DOHH2 (cell line): ENCODE results near the gene CCL22.

Source experiments
- H3F3A ChIP-seq: fragments of 200-600 bp; sonication (generic), shearing (Covaris generic); 2 replicates; pipeline ENCODE4 v1.6.0; 2016; ENCODE audit warnings: antibody characterized with exemption, mild to moderate bottlenecking; ENCODE audit not compliant: control insufficient read depth, insufficient read depth
- H3K27ac ChIP-seq: fragments of 200-600 bp; sonication (generic); 2 replicates; pipeline ENCODE4 v1.5.1; 2014; ENCODE audit warnings: low read depth, mild to moderate bottlenecking, low read length, moderate library complexity
- H3K27me3 ChIP-seq: fragments of 200-600 bp; sonication (generic); 2 replicates; pipeline ENCODE4 v1.6.1; 2014; ENCODE audit warnings: mild to moderate bottlenecking, low read length, mixed read lengths; ENCODE audit not compliant: control insufficient read depth
- H3K36me3 ChIP-seq: fragments of 200-600 bp; sonication (generic); 2 replicates; pipeline ENCODE4 v1.6.1; 2014; ENCODE audit warnings: mild to moderate bottlenecking, low read length, moderate library complexity, mixed read lengths; ENCODE audit not compliant: control insufficient read depth
- H3K4me1 ChIP-seq: fragments of 200-600 bp; sonication (generic); 2 replicates; pipeline ENCODE4 v1.6.1; 2014; ENCODE audit warnings: mild to moderate bottlenecking, low read length, mixed read lengths; ENCODE audit not compliant: control insufficient read depth
- H3K4me2 ChIP-seq: fragments of 200-600 bp; sonication (generic); 2 replicates; pipeline ENCODE4 v1.6.0; 2014; ENCODE audit warnings: mild to moderate bottlenecking, low read length, moderate library complexity
- H3K4me3 ChIP-seq: fragments of 200-600 bp; sonication (generic); 2 replicates; pipeline ENCODE4 v1.5.1; 2014; ENCODE audit warnings: mild to moderate bottlenecking, low read length, mixed read lengths
- H3K79me2 ChIP-seq: fragments of 200-600 bp; sonication (generic); 2 replicates; pipeline ENCODE4 v1.6.1; 2014; ENCODE audit warnings: mild to moderate bottlenecking, low read length, mixed read lengths; ENCODE audit not compliant: control insufficient read depth
- H3K9me2 ChIP-seq: fragments of 200-600 bp; sonication (generic); replicated peaks from 2 replicates; pipeline ENCODE4 v1.6.1; 2014; ENCODE audit warnings: mild to moderate bottlenecking, low read length, mixed read lengths; ENCODE audit not compliant: control insufficient read depth
- H3K9me3 ChIP-seq: fragments of 200-600 bp; sonication (generic); 2 replicates; pipeline ENCODE4 v1.6.1; 2014; ENCODE audit warnings: antibody characterized with exemption, low read length, mixed read lengths; ENCODE audit not compliant: control insufficient read depth, insufficient read depth
- H4K20me1 ChIP-seq: fragments of 200-600 bp; sonication (generic); 2 replicates; pipeline ENCODE4 v1.6.0; 2014; ENCODE audit warnings: low read depth, mild to moderate bottlenecking, antibody characterized with exemption, low read length, moderate library complexity; ENCODE audit not compliant: control insufficient read depth, insufficient read depth
- CTCF ChIP-seq: fragments of 200-600 bp; sonication (generic); IDR thresholded peaks from one replicate; pipeline ENCODE4 v1.5.1; 2014; ENCODE audit warnings: antibody characterized with exemption, mild to moderate bottlenecking, low read depth, low read length; ENCODE audit not compliant: poor library complexity, severe bottlenecking
- EZH2phosphoT487 ChIP-seq: fragments of 200-600 bp; sonication (generic); IDR thresholded peaks from 2 replicates; pipeline ENCODE4 v1.6.1; 2017; ENCODE audit warnings: borderline replicate concordance, mild to moderate bottlenecking, antibody characterized with exemption, low read length, moderate library complexity, mixed read lengths

The CCL22 gene

GRCh38 chr16:57333402-57333801, 25.2 kb upstream of the CCL22 start:
- TF ChIP-seq EZH2phosphoT487 (no peak), CTCF (no peak)
- Histone ChIP-seq H3K4me1 (no peaks in the 10 kb centered on the region), H3K9me3 (0 out of 2 replicates have a peak, but pooled peaks cover 3% of the 10 kb centered on the region), H3K4me3 (no peak overlapping the region), H3K27me3 (peaks cover 15% of the 10 kb centered on the region), H3K27ac (no peak overlapping the region), H3K79me2 (no peaks in the 10 kb centered on the region), H3K36me3 (no peaks in the 10 kb centered on the region), H3K4me2 (no peak overlapping the region), H4K20me1 (no peaks in the 10 kb centered on the region), H3F3A (no peaks in the 10 kb centered on the region), H3K9me2 (no peaks in the 10 kb centered on the region)

- H3K9me2 ChIP-seq, result no peaks in the 10 kb centered on the region
Measured at GRCh38 chr16:57335366-57335765, 23.2 kb upstream of the CCL22 start.

GRCh38 chr16:57341062-57341440, 17.5 kb upstream of the CCL22 start:
- Histone ChIP-seq H4K20me1 (no peaks in the 10 kb centered on the region), H3K27me3 (peaks cover 55% of the 10 kb centered on the region), H3K27ac (no peak overlapping the region), H3K9me2 (no peaks in the 10 kb centered on the region), H3K4me1 (no peaks in the 10 kb centered on the region), H3K79me2 (no peaks in the 10 kb centered on the region), H3K4me2 (no peak overlapping the region), H3K9me3 (0 out of 2 replicates have a peak, but pooled peaks cover 3% of the 10 kb centered on the region), H3K36me3 (no peaks in the 10 kb centered on the region), H3F3A (no peaks in the 10 kb centered on the region), H3K4me3 (no peak overlapping the region)
- TF ChIP-seq CTCF (no peak), EZH2phosphoT487 (no peak)

More at GRCh38 chr16:57335366-57335765, 23.2 kb upstream of the CCL22 start:
- H3K79me2 ChIP-seq, result no peaks in the 10 kb centered on the region
- 0 out of 2 replicates have a peak, but pooled peaks cover 3% of the 10 kb centered on the region for H3K9me3 ChIP-seq
- no peaks in the 10 kb centered on the region for H3K36me3 ChIP-seq
- H4K20me1 ChIP-seq, result no peaks in the 10 kb centered on the region
- no peaks in the 10 kb centered on the region for H3K4me1 ChIP-seq
- H3K27me3 ChIP-seq, result peaks cover 27% of the 10 kb centered on the region
- TF ChIP-seq EZH2phosphoT487, result no peak
- no peak for TF ChIP-seq CTCF
- no peak overlapping the region for H3K4me3 ChIP-seq
- no peak overlapping the region for H3K4me2 ChIP-seq
- H3F3A ChIP-seq, result no peaks in the 10 kb centered on the region
- H3K27ac ChIP-seq, result no peak overlapping the region
